GM19239 (cell line): ENCODE data around the gene GAS1.

Experiments
- DNase-seq: peaks from one replicate; pipeline ENCODE4 v3.0.0; 2011; ENCODE audit warnings: low spot score; ENCODE audit not compliant: insufficient read length
- FAIRE-seq: peaks from 2 replicates; lab custom pipeline; 2011; peaks lifted over from hg19 to GRCh38; lab: Jason Lieb, UNC

GAS1 gene, protein sequence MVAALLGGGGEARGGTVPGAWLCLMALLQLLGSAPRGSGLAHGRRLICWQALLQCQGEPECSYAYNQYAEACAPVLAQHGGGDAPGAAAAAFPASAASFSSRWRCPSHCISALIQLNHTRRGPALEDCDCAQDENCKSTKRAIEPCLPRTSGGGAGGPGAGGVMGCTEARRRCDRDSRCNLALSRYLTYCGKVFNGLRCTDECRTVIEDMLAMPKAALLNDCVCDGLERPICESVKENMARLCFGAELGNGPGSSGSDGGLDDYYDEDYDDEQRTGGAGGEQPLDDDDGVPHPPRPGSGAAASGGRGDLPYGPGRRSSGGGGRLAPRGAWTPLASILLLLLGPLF

DNA sequence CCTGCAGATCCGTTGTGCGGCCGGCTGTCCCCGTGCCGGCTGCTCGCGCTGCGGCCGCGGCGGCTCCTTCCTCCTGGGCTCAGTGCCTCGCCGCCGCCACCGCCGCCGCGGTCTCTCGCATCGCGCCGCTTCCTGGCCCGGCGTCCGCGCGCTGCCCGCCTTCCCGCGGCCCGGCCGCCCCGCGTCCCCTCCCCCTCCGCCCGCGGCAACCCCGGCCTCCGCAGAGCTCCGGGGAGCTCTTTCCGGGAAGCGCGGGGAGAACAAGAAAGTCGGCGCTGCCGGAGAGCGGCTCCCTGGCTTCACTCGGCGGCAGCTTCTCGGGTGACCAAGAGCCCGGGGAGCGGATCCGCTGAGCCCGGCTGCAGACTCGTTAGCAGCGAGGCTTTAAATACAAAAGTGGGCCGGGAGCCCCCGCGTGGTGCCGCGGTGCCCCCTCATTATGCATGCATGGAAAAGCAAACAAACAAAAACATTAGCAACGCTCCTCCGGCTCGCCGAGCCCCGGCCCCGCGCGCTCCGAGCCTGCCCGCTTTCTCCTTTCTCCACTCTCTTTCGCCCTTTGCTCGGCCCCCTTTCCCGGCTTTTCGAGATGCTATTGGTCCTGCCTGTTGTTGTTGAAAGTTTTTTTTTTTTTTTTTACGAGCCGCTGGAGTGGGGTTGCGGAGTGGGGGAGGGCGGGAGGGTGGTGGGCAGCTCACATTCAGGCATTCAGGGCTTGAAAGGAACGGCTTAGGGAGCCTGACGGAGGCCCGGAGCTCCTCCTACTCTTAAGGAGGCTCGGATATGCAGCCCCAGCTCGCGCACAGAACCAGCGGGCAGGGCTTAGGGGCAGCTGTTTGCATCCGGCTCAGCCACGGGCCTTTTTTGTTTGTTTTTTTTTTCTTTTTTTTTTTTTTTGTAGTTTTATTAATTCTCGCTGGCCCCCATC, at the start of gene GAS1:
Gene GAS1, minus strand, starts transcription at position 361 of the 928 bp plus-strand sequence. CDS start 727 bp downstream, outside the sequence.
- FAIRE-seq (no peak), DNase-seq (peak; percentile 44)

DNA sequence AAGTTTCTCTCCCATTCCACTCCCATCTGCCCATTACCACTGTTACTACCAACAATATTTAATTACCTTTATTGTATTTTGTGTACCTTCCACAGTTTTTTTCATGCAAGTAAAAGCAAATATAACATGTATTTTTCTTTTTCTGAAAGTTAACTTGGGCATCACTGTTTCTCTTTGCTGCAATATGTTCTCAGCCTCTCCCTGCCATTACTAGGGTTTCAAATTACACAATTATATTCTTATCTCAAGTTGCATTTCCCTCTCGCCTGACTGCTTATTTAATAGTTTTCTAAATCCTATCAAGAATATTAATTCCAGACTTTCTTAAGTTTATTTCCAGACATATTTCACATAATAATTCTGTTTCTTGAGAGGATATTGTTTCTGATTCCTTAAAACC, 46.9 kb upstream of the GAS1 start:
- DNase-seq (no peak), FAIRE-seq (no peak)

DNA sequence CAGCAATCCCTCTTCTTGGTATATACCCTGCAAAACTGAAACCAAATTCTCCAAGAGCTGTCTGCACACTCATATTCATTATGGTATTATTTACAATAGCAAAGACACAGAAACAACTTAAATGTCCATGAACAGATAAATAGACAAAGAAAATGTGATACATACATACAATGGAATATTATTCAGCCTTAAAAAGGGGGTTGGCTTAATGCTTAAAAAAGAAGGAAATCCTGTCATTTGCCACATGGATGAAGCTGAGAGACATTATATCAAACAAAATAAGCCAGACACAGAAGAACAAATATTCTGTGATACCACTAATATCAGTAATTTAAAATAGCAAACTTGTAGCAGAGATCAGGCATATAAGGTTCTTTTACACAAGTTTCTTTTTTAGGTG, 46.5 kb upstream of the GAS1 start:
- no peak for DNase-seq
- no peak for FAIRE-seq

DNA sequence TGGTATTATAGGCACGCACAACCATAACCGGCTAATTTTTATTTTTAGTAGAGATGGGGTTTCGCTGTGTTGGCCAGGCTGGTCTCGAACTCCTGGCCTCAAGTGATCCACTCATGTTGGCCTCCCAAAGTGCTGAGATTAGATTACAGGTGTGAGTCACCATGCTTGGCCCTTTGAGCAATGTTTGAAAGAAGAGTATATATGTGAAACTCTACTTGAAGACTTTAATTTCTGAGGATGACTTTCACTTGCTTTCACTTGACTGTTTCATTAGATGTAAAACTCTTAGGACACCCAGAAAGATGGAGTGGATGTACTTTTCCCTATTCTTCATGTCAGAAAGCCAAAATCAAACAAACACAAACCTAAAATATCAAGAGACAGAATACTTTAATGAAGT, 43.8 kb upstream of the GAS1 start:
- FAIRE-seq = no peak
- DNase-seq = no peak

DNA sequence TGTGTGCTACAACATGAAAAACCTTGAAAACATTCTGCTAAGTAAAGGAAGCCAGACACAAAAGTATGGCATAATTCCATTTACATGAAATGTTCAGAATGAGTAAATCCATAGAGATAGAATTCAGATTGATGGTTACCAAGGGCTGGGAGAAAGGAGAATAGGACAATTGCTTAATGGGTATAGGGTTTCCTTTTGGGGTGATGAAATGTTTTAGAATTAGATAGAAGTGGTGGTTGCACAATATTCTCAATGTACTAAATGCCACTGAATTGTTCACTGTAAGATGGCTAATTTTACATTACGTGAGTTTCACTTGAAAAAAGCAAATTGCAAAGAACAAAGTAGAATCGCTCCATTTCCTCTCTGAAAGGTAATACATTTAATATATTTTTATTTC, 43.0 kb upstream of the GAS1 start:
- DNase-seq (no peak), FAIRE-seq (no peak)

- FAIRE-seq (no peak), DNase-seq (no peak)
These were observed 40.6 kb upstream of the GAS1 start for GRCh38 chr9:86987900-86988299.

GRCh38 chr9:86985132-86985647, 37.9 kb upstream of the GAS1 start:
- DNase-seq = no peak
- no peak for FAIRE-seq

GRCh38 chr9:86983620-86984259, 36.4 kb upstream of the GAS1 start:
- no peak for FAIRE-seq
- no peak for DNase-seq

GRCh38 chr9:86983249-86983619, 35.9 kb upstream of the GAS1 start:
- FAIRE-seq = no peak

DNA sequence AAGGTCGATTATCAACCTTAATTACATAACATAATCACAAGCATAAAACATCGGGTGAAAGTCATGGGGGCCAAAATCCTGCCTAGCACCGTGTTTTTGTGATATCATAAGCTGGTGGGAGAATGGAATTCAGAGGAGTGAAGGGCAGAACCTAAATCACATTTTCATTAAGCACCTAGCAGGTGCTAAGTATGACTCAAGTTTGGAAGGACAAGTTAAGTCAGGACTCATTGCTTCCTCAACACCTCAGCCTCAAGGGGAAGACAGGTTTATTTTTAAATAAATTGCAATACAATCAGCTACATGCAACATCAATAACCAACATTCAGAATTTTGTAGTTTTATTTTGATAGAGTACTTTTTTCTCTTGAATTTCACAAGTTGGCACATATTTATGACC, 33.5 kb upstream of the GAS1 start:
- DNase-seq (no peak), FAIRE-seq (no peak)

More at GRCh38 chr9:86983249-86983619, 35.9 kb upstream of the GAS1 start:
- DNase-seq = no peak

- DNase-seq = no peak
- no peak for FAIRE-seq
These were observed 32.4 kb upstream of the GAS1 start for GRCh38 chr9:86979657-86980056.

- no peak for FAIRE-seq
- no peak for DNase-seq
These were observed 31.7 kb upstream of the GAS1 start for GRCh38 chr9:86978922-86979474.

GRCh38 chr9:86978413-86978812, 31.1 kb upstream of the GAS1 start:
- no peak for DNase-seq
- no peak for FAIRE-seq

DNA sequence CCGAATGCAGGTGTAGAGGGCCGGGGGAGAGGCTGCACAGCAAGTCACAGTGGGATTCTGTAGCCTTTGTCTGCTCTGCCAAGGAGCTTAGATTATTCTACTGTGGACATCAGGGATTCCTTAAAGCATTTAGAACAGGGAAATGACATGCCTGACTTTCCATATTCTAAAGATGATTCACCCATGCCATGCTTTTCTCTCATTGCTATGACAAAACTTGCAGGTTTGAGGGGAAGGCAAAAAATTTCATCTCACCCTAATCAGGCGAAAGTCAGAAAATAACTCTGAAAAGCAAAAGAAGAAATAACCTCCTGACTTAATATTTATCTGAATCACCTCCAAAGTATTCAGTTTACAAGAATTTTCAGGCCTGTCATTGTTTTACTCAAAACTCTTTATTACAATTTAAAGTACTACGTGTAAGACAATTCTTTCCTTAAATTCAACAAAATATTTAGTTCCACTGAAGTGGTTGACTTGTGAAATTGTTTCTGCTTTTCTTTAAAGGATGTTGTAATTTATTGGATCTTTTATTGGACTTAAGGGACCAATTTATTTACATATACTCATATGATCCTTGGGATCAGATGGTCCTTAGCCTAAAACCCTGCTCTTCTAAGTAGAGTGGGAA, 30.0 kb upstream of the GAS1 start:
- FAIRE-seq = no peak
- no peak for DNase-seq

DNA sequence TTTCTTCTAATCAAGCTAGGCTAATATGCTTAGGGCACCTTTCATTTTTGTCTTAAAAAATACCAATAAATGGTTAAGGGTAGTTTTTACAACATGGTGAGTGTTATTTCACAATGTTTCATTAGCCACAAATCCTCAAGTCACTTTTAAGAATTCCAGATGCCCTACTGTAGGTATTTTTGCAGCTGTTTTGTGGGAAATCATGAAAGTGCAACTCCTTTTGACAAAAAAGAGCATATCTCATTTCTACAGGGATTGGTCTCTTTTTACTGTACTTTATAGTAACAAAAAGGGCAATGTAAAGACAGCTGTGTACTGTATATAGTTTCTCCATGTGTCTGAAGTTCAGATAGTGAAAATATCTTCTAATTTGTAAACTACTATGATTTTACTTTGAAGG, 28.3 kb upstream of the GAS1 start:
- DNase-seq (no peak), FAIRE-seq (no peak)

DNA sequence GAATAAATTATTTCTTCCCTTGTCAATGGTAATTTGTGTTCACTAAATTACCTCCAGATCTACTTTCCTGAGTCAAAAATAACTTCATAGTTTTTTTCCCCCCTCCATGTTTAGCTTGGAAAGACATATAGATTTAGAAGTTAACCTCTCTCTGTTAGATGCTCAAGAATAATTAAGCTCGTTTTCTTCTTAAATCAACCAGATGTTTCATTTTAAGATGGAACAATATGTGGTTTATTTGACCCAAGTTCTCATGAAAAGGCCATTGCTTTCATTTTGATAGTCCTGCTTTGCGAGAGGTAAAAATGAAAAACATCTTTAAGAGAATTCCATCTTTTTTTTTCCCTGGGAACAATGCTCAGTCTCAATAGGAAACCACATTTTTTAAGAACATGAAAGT, 27.7 kb upstream of the GAS1 start:
- DNase-seq = no peak
- FAIRE-seq = no peak

DNA sequence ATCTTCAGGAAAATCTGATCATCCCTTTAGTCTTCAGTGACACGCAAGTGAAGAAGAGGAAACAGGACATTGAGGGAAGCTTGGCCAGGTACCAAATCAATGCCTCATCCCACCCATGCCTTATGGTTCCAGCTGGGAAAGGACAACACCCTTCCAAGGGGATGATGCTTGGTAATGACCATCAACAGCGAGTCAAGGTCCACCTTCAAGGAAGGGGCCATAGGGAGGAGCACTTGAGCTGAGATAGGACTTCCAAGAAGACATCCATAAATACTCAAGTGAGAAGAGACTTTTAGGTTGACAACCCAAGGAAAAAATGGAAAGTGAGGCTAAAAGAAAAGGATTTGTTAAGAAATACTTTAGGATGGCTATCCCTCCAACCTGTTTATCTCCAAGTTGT, 27.1 kb upstream of the GAS1 start:
- FAIRE-seq (no peak), DNase-seq (no peak)

GRCh38 chr9:86971742-86972141, 24.4 kb upstream of the GAS1 start:
- FAIRE-seq (no peak), DNase-seq (no peak)

GRCh38 chr9:86968258-86968920, 21.1 kb upstream of the GAS1 start:
- FAIRE-seq = no peak

More at GRCh38 chr9:86968258-86968920, 21.1 kb upstream of the GAS1 start:
- no peak for DNase-seq
